ENCODE results near the gene AFF1.
"Not testable (repeated sequence)": the region's sequence is repeated elsewhere in the genome, so short reads cannot be mapped to it uniquely, and the experiment has no call there.

The AFF1 gene

GRCh38 chr4:86973668-86974067 lies 38.9 kb downstream of the AFF1 start:
- Histone ChIP-seq H3K36me3 (ENCODE audit: insufficient read depth, low read length) (no peaks in the 10 kb centered on the region; the same call in none of the 2 replicates), H3K9ac (ENCODE audit: low read depth, low read length) (no peak overlapping the region), H3K9me3 (ENCODE audit: control insufficient read depth, insufficient read depth, low read length) (no peaks in the 10 kb centered on the region)

DNA sequence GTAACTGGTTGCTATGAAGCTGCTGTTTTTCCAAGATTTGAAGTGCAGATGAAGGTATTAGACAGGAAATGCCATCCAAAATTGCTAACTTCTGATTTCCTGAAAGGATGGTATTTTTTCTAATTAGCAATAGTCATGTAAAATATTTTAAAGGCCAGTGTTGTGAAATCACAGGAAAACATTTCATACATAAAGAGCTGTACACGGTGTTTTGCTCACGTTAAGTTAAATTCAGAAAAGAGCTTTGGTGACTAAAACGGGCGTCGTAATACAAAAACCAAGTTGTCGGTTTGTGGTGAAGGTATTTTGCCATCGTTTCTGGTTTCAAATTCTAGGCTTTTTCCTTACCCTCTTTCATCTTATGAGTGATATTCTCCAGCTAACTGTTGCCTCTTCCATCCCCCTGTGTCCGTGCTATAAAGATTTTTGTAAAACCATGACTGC lies 39.8 kb downstream of the AFF1 start:
- H3K9ac ChIP-seq (ENCODE audit: low read depth, low read length) = no peak overlapping the region
- H3K9me3 ChIP-seq (ENCODE audit: control insufficient read depth, insufficient read depth, low read length) = no peaks in the 10 kb centered on the region
- H3K36me3 ChIP-seq (ENCODE audit: insufficient read depth, low read length) = no peaks in the 10 kb centered on the region; the same call in none of the 2 replicates
- peaks cover 32% of the 10 kb centered on the region for H3K4me1 ChIP-seq (ENCODE audit: insufficient read depth, low read length)

More at GRCh38 chr4:86973668-86974067, 38.9 kb downstream of the AFF1 start:
- H3K4me1 ChIP-seq (ENCODE audit: insufficient read depth, low read length) = peaks cover 34% of the 10 kb centered on the region

DNA sequence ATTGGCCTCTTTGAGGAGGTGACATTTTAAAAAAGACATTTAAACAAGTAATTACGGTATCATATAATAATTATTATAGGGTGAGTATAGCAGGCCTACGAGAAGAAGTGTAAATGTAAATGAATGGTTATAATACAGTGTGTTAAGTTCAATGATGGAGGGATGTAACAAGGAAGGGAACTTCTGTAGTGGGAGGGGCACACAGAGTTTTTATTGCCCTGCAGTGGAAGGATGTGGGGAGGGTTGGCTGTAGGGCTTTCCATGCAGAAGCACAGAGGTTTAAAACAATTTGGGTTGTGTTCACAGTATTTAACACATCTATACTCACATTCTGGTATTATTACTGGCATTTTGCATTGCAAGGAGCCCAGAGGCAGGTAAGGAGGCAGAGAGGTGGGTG lies 41.1 kb downstream of the AFF1 start:
- Histone ChIP-seq H3K36me3 (ENCODE audit: insufficient read depth, low read length) (no peaks in the 10 kb centered on the region; the same call in none of the 2 replicates), H3K9me3 (ENCODE audit: control insufficient read depth, insufficient read depth, low read length) (no peaks in the 10 kb centered on the region), H3K9ac (ENCODE audit: low read depth, low read length) (no peak overlapping the region), H3K4me1 (ENCODE audit: insufficient read depth, low read length) (peaks cover 22% of the 10 kb centered on the region)

- Histone ChIP-seq H3K36me3 (ENCODE audit: insufficient read depth, low read length) (no peaks in the 10 kb centered on the region; the same call in none of the 2 replicates), H3K4me1 (ENCODE audit: insufficient read depth, low read length) (peaks cover 22% of the 10 kb centered on the region), H3K9me3 (ENCODE audit: control insufficient read depth, insufficient read depth, low read length) (no peaks in the 10 kb centered on the region), H3K9ac (ENCODE audit: low read depth, low read length) (no peak overlapping the region)
These were observed 42.1 kb downstream of the AFF1 start for GRCh38 chr4:86976801-86977485.

DNA sequence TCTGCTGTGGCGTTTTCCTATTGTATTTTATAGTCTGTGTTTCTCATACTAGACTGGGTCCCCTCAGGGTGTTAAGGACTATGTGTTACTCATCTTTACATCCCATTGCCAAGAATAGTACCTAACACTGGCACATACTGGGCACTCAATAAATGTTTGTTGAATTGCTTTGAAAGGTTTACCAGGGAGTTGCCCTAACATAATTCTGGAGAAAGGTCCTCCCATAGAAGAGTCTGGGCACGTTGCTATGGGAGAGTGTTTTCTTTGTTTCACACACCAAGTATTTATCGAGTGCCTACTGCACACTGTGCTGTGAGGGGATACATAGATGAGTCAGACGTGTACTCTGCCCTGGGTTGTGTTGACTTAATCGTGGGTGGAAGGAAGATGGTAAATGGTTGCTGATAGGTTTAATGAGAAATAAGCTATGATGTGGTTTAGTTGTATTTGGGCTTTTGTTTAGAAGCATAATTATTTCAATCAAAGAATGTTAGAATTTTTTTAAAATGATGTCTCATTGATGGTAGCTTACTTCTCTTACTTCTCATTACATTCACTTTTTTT lies 42.9 kb downstream of the AFF1 start:
- Histone ChIP-seq H3K9me3 (ENCODE audit: control insufficient read depth, insufficient read depth, low read length) (no peaks in the 10 kb centered on the region), H3K36me3 (ENCODE audit: insufficient read depth, low read length) (no peaks in the 10 kb centered on the region; the same call in none of the 2 replicates), H3K9ac (ENCODE audit: low read depth, low read length) (no peak overlapping the region), H3K4me1 (ENCODE audit: insufficient read depth, low read length) (peaks cover 21% of the 10 kb centered on the region)

- no peaks in the 10 kb centered on the region; the same call in none of the 2 replicates for H3K36me3 ChIP-seq (ENCODE audit: insufficient read depth, low read length)
- peaks cover 13% of the 10 kb centered on the region; the same call in 1 of the 2 replicates for H3K4me1 ChIP-seq (ENCODE audit: insufficient read depth, low read length)
- H3K9me3 ChIP-seq (ENCODE audit: control insufficient read depth, insufficient read depth, low read length) = no peaks in the 10 kb centered on the region
- H3K9ac ChIP-seq (ENCODE audit: low read depth, low read length) = no peak overlapping the region
These were observed 43.9 kb downstream of the AFF1 start for GRCh38 chr4:86978709-86979108.

DNA sequence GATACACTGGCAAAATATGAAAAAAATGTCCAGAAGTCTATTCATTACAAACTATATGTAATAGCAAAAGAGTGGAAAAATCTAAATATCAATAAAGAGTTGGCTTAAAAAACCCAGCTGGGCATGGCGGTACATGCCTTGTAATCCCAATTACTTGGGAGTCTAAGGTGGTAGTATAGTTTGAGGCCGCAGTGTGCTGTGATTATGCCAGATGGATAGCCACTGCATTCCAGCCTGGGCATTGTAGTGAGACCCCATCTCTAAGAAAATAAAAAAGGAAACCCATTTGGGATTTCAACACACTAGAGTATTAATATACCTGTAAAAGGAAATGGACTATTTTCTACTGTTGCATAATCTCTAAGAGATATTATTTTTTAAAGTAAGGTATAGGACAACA lies 45.4 kb downstream of the AFF1 start:
- Histone ChIP-seq H3K9me3 (ENCODE audit: control insufficient read depth, insufficient read depth, low read length) (no peaks in the 10 kb centered on the region), H3K4me1 (ENCODE audit: insufficient read depth, low read length) (peaks cover 5% of the 10 kb centered on the region; the same call in 1 of the 2 replicates)

GRCh38 chr4:86981789-86982188 lies 47.0 kb downstream of the AFF1 start:
- Histone ChIP-seq H3K4me1 (ENCODE audit: insufficient read depth, low read length) (peaks cover 5% of the 10 kb centered on the region; the same call in 1 of the 2 replicates), H3K9ac (ENCODE audit: low read depth, low read length) (no peak overlapping the region), H3K36me3 (ENCODE audit: insufficient read depth, low read length) (no peaks in the 10 kb centered on the region; the same call in 1 of the 2 replicates), H3K9me3 (ENCODE audit: control insufficient read depth, insufficient read depth, low read length) (no peaks in the 10 kb centered on the region)

More for the DNA sequence above, 45.4 kb downstream of the AFF1 start:
- Histone ChIP-seq H3K9ac (ENCODE audit: low read depth, low read length) (no peak overlapping the region), H3K36me3 (ENCODE audit: insufficient read depth, low read length) (no peaks in the 10 kb centered on the region; the same call in none of the 2 replicates)

DNA sequence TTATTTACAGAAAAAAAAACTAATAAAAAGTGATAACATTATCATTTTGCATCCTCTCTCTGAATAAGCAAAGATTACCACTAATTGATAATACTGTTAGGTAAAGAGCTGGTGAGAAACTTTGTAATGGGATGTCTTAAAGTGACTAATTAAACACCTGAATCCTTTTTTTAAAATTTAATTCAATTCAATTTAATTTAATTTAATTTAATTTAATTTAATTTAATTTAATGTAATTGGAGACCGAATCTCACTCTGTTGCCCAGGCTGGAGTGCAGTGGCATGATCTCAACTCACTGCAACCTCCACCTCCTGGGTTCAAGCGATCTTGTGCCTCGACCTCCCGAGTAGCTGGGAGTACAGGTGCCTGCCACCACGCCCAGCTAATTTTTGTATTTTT lies 51.0 kb downstream of the AFF1 start:
- H3K4me1 ChIP-seq (ENCODE audit: insufficient read depth, low read length); H3K9me3 ChIP-seq (ENCODE audit: control insufficient read depth, insufficient read depth, low read length); H3K36me3 ChIP-seq (ENCODE audit: insufficient read depth, low read length); H3K9ac ChIP-seq (ENCODE audit: low read depth, low read length): not testable (repeated sequence)

GRCh38 chr4:86989658-86990057 lies 54.8 kb downstream of the AFF1 start:
- not testable (repeated sequence) for H3K9me3 ChIP-seq (ENCODE audit: control insufficient read depth, insufficient read depth, low read length); H3K36me3 ChIP-seq (ENCODE audit: insufficient read depth, low read length); H3K9ac ChIP-seq (ENCODE audit: low read depth, low read length); H3K4me1 ChIP-seq (ENCODE audit: insufficient read depth, low read length)

GRCh38 chr4:86990510-86990909 lies 55.7 kb downstream of the AFF1 start:
- Histone ChIP-seq H3K9ac (ENCODE audit: low read depth, low read length) (no peak overlapping the region), H3K36me3 (ENCODE audit: insufficient read depth, low read length) (peaks cover 3% of the 10 kb centered on the region; the same call in 1 of the 2 replicates), H3K4me1 (ENCODE audit: insufficient read depth, low read length) (no peaks in the 10 kb centered on the region), H3K9me3 (ENCODE audit: control insufficient read depth, insufficient read depth, low read length) (no peaks in the 10 kb centered on the region)

- Histone ChIP-seq H3K9ac (ENCODE audit: low read depth, low read length) (no peak overlapping the region), H3K9me3 (ENCODE audit: control insufficient read depth, insufficient read depth, low read length) (no peaks in the 10 kb centered on the region), H3K36me3 (ENCODE audit: insufficient read depth, low read length) (peaks cover 3% of the 10 kb centered on the region; the same call in 1 of the 2 replicates), H3K4me1 (ENCODE audit: insufficient read depth, low read length) (no peaks in the 10 kb centered on the region)
These were observed 57.2 kb downstream of the AFF1 start for GRCh38 chr4:86991994-86992393.

DNA sequence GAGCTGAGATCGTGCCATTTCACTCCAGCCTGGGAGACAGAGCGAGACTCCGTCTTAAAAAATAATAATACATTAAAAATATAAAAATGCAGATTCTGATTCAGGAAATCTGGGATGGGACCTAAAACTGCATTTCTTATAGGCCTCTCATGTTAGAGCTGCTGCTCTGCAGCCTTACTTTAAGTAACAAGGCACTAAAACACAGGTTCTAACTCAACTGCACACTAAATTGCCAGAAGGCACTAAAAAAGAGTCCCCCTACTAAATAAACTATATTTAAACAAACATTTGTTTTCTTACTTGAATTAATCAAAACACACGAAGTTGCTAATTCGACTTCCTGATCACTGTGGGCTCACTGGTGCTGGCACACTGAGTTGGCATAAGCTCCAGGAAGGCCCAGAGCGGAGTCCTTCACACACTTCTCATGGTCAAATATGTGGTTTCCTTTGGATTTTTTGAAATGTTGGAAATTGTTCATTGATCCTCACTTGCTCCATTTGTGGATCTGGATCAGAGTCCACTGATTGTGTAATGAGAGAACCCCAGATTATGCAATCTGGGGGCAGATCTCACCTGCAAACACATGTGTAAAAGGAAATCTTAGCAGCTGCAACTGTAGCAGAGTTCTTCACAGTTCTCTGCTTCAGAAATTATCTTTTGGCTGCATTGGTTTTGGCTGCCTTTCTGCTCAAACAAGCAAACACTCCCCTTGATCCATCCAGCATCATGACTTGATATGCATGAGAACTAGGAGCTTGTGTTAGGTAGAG lies 59.3 kb downstream of the AFF1 start:
- no peak overlapping the region for H3K9ac ChIP-seq (ENCODE audit: low read depth, low read length)
- H3K9me3 ChIP-seq (ENCODE audit: control insufficient read depth, insufficient read depth, low read length) = no peaks in the 10 kb centered on the region
- H3K4me1 ChIP-seq (ENCODE audit: insufficient read depth, low read length) = peaks cover 15% of the 10 kb centered on the region; the same call in 1 of the 2 replicates
- no peaks in the 10 kb centered on the region for H3K36me3 ChIP-seq (ENCODE audit: insufficient read depth, low read length)

DNA sequence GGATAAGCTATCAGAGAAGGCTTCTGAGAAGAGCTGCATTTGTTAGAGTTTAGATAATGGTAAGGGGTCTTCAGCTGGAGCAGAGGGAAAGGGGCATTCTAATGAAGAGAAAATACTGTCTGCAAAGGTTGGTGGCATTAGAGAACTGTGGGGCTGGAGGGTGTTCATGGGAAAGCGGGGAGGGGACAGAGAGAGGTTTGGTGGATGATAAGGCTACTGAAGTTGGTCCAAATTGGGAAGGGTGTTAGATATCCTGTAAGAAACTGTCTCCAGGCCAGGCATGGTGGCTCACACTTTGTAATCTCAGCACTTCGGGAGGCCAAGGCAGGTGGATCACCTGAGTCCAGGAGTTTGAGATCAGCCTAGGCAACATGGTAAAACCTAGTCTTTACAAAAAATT lies 59.9 kb downstream of the AFF1 start:
- H3K9ac ChIP-seq (ENCODE audit: low read depth, low read length) = no peak overlapping the region
- no peaks in the 10 kb centered on the region for H3K36me3 ChIP-seq (ENCODE audit: insufficient read depth, low read length)
- H3K4me1 ChIP-seq (ENCODE audit: insufficient read depth, low read length) = peaks cover 21% of the 10 kb centered on the region

More for the DNA sequence above, 59.9 kb downstream of the AFF1 start:
- H3K9me3 ChIP-seq (ENCODE audit: control insufficient read depth, insufficient read depth, low read length) = no peaks in the 10 kb centered on the region
